IPS-18a (cell line): ENCODE data around the gene TRABD2A.

ENCODE experiments used
- H3K27ac ChIP-seq: one replicate; pipeline ENCODE4 v1.5.1; 2013; ENCODE audit warnings: low read length
- H3K27me3 ChIP-seq: one replicate; pipeline ENCODE4 v1.6.1; 2013; ENCODE audit warnings: mild to moderate bottlenecking, low read length; ENCODE audit not compliant: control insufficient read depth, insufficient read depth
- H3K36me3 ChIP-seq: one replicate; pipeline ENCODE4 v1.6.1; 2013; ENCODE audit warnings: low read depth, low read length; ENCODE audit not compliant: control insufficient read depth
- H3K4me1 ChIP-seq: one replicate; pipeline ENCODE4 v1.6.1; 2013; ENCODE audit warnings: low read depth, low read length; ENCODE audit not compliant: control insufficient read depth
- H3K4me3 ChIP-seq: one replicate; pipeline ENCODE4 v1.5.1; 2013; ENCODE audit warnings: low read length
- H3K9ac ChIP-seq: one replicate; pipeline ENCODE4 v1.6.1; 2013; ENCODE audit warnings: mild to moderate bottlenecking, low read length, moderate library complexity
- H3K9me3 ChIP-seq: one replicate; pipeline ENCODE4 v1.6.1; 2013; ENCODE audit warnings: low read depth, low read length; ENCODE audit not compliant: control insufficient read depth

TRABD2A gene

DNA sequence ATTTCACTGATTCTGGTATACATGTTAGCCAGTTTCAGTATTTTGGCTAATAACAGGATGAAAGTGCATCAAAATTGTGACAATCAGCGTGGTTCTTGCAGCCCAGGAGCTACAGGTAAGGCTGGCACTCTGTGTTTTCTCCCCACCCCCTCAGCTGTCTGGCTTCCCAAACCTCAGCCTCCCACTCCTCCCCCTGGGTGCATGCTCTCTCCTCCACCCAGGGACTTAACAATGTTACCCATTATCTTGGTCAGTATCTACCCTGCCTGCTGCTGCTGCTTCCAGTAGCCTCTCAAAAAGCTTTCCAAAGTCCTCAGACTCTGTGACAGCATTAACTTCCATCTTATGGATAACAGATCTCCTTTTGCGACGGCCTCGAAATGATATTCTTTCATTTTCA is 41.0 kb downstream of the TRABD2A start:
- Histone ChIP-seq H3K4me1 (no peaks in the 10 kb centered on the region), H3K4me3 (no peak overlapping the region), H3K9ac (no peak overlapping the region), H3K9me3 (peaks cover 3% of the 10 kb centered on the region), H3K36me3 (no peaks in the 10 kb centered on the region), H3K27me3 (no peaks in the 10 kb centered on the region), H3K27ac (no peak overlapping the region)

- no peaks in the 10 kb centered on the region for H3K36me3 ChIP-seq
Measured at GRCh38 chr2:84838434-84839145, 42.3 kb downstream of the TRABD2A start.

DNA sequence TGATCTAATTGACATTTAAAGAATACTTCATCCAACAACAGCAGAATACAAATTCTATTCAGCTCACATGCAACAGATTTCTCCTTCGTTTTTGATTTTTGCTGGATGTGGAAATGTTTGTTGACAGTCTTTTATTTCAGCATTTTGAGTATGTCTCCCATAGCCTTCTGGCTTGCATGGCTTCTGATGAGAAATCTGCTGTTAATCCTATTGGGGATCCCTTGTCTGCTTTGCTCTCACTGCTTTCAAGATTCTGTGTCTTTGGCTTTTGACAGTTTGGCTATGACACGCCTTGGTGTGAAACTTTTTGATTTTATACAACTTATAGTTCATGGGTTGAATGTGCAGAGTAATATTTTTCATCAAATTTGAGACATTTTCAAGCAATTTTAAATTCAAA is 44.7 kb downstream of the TRABD2A start:
- H3K27ac ChIP-seq: no peak overlapping the region
- no peaks in the 10 kb centered on the region for H3K36me3 ChIP-seq
- peaks cover 9% of the 10 kb centered on the region for H3K4me1 ChIP-seq
- H3K27me3 ChIP-seq: no peaks in the 10 kb centered on the region
- H3K9ac ChIP-seq: no peak overlapping the region
- peaks cover 3% of the 10 kb centered on the region for H3K9me3 ChIP-seq
- H3K4me3 ChIP-seq: no peak overlapping the region

More at GRCh38 chr2:84838434-84839145, 42.3 kb downstream of the TRABD2A start:
- Histone ChIP-seq H3K4me3 (no peak overlapping the region), H3K4me1 (no peaks in the 10 kb centered on the region), H3K9ac (no peak overlapping the region), H3K27me3 (no peaks in the 10 kb centered on the region), H3K9me3 (peaks cover 3% of the 10 kb centered on the region), H3K27ac (no peak overlapping the region)

DNA sequence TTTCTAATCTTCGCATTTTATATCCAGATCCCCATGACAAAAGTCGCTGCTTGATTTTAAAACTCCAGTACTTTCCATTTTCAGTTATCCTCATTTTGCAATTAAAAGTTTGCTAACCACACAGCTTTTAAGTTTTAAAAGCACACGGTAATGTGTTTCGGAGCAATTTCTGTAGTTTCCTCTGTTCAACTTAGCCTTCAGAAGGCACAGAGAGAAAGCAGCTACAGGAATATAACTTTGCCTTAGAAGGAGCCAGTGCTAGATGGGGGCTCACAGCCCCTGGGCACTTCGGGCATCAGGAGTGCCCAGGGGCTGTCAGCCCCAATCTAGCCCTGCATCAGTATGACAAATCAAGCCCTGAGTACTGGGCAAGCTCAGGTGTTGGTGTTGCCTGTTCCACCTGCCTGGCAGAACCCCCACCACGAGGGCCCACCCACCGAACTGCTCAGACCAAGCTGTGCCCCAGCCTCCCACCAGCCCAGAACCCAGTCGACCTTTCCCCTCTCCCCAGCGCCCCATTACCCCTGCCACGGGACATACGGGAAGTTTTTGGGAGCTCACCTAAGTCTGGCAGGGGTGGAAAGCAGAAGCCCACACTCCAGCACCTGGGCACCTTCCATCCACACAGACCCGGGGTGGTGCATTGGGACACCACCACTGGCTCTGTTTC is 47.3 kb downstream of the TRABD2A start:
- Histone ChIP-seq H3K27me3 (no peaks in the 10 kb centered on the region), H3K36me3 (no peaks in the 10 kb centered on the region), H3K9me3 (peaks cover 3% of the 10 kb centered on the region), H3K4me1 (peaks cover 9% of the 10 kb centered on the region), H3K27ac (no peak overlapping the region), H3K9ac (no peak overlapping the region), H3K4me3 (no peak overlapping the region)

- Histone ChIP-seq H3K9me3 (peaks cover 3% of the 10 kb centered on the region), H3K4me3 (no peak overlapping the region), H3K4me1 (peaks cover 9% of the 10 kb centered on the region), H3K9ac (no peak overlapping the region), H3K27me3 (no peaks in the 10 kb centered on the region), H3K36me3 (no peaks in the 10 kb centered on the region), H3K27ac (no peak overlapping the region)
Measured at GRCh38 chr2:84832772-84833461, 48.0 kb downstream of the TRABD2A start.

GRCh38 chr2:84830758-84831500 is 50.0 kb downstream of the TRABD2A start:
- H3K9me3 ChIP-seq: peaks cover under 1% of the 10 kb centered on the region
- H3K27me3 ChIP-seq: no peaks in the 10 kb centered on the region
- H3K4me1 ChIP-seq: peaks cover 9% of the 10 kb centered on the region
- H3K36me3 ChIP-seq: no peaks in the 10 kb centered on the region
- no peak overlapping the region for H3K9ac ChIP-seq
- H3K4me3 ChIP-seq: no peak overlapping the region
- H3K27ac ChIP-seq: no peak overlapping the region

- Histone ChIP-seq H3K9me3 (no peaks in the 10 kb centered on the region), H3K4me1 (peaks cover 9% of the 10 kb centered on the region), H3K27me3 (no peaks in the 10 kb centered on the region), H3K4me3 (no peak overlapping the region), H3K36me3 (no peaks in the 10 kb centered on the region), H3K27ac (no peak overlapping the region), H3K9ac (no peak overlapping the region)
Measured at GRCh38 chr2:84830095-84830494, 50.8 kb downstream of the TRABD2A start.

GRCh38 chr2:84829693-84830092 is 51.2 kb downstream of the TRABD2A start:
- H3K4me1 ChIP-seq: peaks cover 9% of the 10 kb centered on the region
- no peak overlapping the region for H3K27ac ChIP-seq
- no peak overlapping the region for H3K9ac ChIP-seq
- H3K36me3 ChIP-seq: no peaks in the 10 kb centered on the region
- H3K9me3 ChIP-seq: no peaks in the 10 kb centered on the region
- no peaks in the 10 kb centered on the region for H3K27me3 ChIP-seq
- H3K4me3 ChIP-seq: no peak overlapping the region

DNA sequence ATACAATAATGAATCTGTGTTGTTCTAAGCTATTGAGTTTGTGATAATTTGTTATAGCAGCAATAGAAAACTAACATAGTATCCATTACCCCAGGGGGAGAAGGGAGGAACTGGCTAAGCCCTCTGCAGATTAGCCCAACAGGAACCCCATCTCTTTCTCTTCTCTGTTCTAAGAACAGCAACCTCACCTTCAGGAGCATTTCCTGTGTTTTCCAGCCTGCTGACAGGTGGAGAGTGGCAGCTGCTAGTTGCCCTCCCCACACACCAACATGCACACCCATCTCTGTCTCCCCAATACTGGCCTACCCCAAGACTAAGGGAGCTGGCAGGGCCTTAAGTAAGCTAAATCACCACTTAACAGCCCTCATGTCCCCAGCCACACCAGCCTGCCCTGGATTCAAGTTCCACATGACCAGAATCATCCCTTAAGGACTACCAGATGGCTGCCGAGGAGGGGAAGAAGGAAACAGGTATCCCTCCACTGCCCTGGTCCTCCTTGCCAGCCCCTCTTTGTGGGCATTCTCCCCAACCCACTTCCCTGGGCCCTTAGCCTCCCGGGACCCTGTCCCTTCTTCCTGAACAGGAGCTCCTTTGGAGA is 52.8 kb downstream of the TRABD2A start:
- no peak overlapping the region for H3K27ac ChIP-seq

GRCh38 chr2:84823788-84824187 is 57.1 kb downstream of the TRABD2A start:
- H3K27me3 ChIP-seq: no peaks in the 10 kb centered on the region
- H3K27ac ChIP-seq: no peak overlapping the region
- H3K4me3 ChIP-seq: no peak overlapping the region
- no peaks in the 10 kb centered on the region for H3K9me3 ChIP-seq
- H3K36me3 ChIP-seq: no peaks in the 10 kb centered on the region
- no peaks in the 10 kb centered on the region for H3K4me1 ChIP-seq
- no peak overlapping the region for H3K9ac ChIP-seq

More for the DNA sequence above, 52.8 kb downstream of the TRABD2A start:
- H3K9ac ChIP-seq: no peak overlapping the region
- peaks cover 5% of the 10 kb centered on the region for H3K4me1 ChIP-seq
- no peaks in the 10 kb centered on the region for H3K27me3 ChIP-seq
- no peak overlapping the region for H3K4me3 ChIP-seq
- no peaks in the 10 kb centered on the region for H3K36me3 ChIP-seq
- no peaks in the 10 kb centered on the region for H3K9me3 ChIP-seq

- no peak overlapping the region for H3K4me3 ChIP-seq
- no peak overlapping the region for H3K9ac ChIP-seq
- no peaks in the 10 kb centered on the region for H3K27me3 ChIP-seq
- H3K9me3 ChIP-seq: no peaks in the 10 kb centered on the region
- no peaks in the 10 kb centered on the region for H3K36me3 ChIP-seq
- no peaks in the 10 kb centered on the region for H3K4me1 ChIP-seq
- no peak overlapping the region for H3K27ac ChIP-seq
Measured at GRCh38 chr2:84823229-84823628, 57.7 kb downstream of the TRABD2A start.
